Measurements from ENCODE around the gene NFIC. TPM values are rescaled to one million over a fixed set of nuclear protein-coding genes. Genes with fewer than 3 reads are reported as not detected.

NFIC gene
- polyA plus RNA-seq, 2 of the 4 experiments (the other 2 are of a cell fraction): 2.6 to 34.9 TPM

DNA sequence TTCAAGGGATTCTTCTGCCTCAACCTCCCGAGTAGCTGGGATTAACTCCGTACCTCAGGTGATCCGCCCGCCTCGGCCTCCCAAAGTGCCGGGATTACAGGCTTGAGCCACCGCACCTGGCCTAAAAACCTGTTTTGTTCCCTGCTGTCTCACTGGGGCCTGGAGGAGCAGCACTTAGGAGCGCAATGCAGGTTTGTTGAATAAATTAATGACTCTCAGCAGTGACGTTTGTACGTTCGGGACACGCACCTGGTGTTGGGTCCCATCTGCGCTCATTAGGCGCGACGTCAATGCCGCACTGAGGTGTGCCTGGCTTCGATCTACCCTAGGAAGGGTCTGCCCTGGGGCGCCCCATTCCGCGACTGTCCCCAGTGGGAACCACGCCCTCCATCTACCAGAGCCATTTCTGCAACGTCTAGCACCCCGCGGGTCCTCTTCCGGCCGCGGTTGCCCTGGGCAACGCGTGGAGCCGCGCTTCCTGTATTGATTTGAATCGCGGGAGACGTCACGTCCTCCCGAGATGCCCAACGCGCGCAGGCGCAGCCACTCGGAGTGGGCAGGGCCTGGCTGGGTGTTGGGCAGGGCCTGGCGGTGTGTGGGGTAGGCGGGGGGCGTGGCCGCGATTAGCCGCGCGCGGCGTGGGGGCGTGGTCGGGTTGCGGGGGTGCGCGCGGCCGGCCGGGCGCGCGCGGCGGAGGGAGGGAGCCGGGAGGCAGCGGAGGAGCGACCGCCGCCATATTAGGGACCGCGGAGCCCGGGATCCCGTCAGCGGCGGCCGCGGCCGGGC lies 139.4 kb downstream of the NFIC start, which contains the start of gene FZR1 (continued):
- TF ChIP-seq, protein P1, sequence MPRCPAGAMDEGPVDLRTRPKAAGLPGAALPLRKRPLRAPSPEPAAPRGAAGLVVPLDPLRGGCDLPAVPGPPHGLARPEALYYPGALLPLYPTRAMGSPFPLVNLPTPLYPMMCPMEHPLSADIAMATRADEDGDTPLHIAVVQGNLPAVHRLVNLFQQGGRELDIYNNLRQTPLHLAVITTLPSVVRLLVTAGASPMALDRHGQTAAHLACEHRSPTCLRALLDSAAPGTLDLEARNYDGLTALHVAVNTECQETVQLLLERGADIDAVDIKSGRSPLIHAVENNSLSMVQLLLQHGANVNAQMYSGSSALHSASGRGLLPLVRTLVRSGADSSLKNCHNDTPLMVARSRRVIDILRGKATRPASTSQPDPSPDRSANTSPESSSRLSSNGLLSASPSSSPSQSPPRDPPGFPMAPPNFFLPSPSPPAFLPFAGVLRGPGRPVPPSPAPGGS (IDR thresholded peaks at IDR 0.05): no peak; the same call in 2 of the 3 replicates
- TF ChIP-seq HOXB13 (CRISPR knock-in tag; IDR thresholded peaks at IDR 0.05; ENCODE audit: low read depth) (no peak), HOXA7 (CRISPR knock-in tag; IDR thresholded peaks at IDR 0.05) (no peak), RCOR1 (IDR thresholded peaks at IDR 0.05; ENCODE audit: low read depth, low read length) (no peak), KDM5A (IDR thresholded peaks at IDR 0.05) (no peak), ZNF302 (CRISPR knock-in tag; IDR thresholded peaks at IDR 0.05) (no peak), JUNB (IDR thresholded peaks at IDR 0.05) (no peak), ESRRA (IDR thresholded peaks at IDR 0.05; ENCODE audit: borderline replicate concordance, low read length) (no peak), CHD4 (IDR thresholded peaks at IDR 0.05; ENCODE audit: borderline replicate concordance) (no peak), EP300 (IDR thresholded peaks at IDR 0.05) (no peak; a peak in 1 of 5 replicates), RFX5 (IDR thresholded peaks at IDR 0.05) (peak; percentile 44; the same call in 1 of the 2 replicates), FOSL2 (IDR thresholded peaks at IDR 0.05) (no peak), FOSL2 (CRISPR knock-in tag; IDR thresholded peaks at IDR 0.05) (no peak), CEBPB (IDR thresholded peaks at IDR 0.05) (no peak), PHF8 (IDR thresholded peaks at IDR 0.05; ENCODE audit: borderline replicate concordance, low read depth) (peak; percentile 60; the same call in 1 of the 2 replicates), SMC3 (IDR thresholded peaks at IDR 0.05) (no peak), SREBF2 (IDR thresholded peaks at IDR 0.05) (no peak), BHLHE40 (IDR thresholded peaks at IDR 0.05; ENCODE audit: low read depth, low read length) (no peak)
- TF ChIP-seq, protein P2, sequence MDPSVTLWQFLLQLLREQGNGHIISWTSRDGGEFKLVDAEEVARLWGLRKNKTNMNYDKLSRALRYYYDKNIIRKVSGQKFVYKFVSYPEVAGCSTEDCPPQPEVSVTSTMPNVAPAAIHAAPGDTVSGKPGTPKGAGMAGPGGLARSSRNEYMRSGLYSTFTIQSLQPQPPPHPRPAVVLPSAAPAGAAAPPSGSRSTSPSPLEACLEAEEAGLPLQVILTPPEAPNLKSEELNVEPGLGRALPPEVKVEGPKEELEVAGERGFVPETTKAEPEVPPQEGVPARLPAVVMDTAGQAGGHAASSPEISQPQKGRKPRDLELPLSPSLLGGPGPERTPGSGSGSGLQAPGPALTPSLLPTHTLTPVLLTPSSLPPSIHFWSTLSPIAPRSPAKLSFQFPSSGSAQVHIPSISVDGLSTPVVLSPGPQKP (IDR thresholded peaks at IDR 0.05; ENCODE audit: low read depth, low read length): no peak
- TF ChIP-seq, protein P3, sequence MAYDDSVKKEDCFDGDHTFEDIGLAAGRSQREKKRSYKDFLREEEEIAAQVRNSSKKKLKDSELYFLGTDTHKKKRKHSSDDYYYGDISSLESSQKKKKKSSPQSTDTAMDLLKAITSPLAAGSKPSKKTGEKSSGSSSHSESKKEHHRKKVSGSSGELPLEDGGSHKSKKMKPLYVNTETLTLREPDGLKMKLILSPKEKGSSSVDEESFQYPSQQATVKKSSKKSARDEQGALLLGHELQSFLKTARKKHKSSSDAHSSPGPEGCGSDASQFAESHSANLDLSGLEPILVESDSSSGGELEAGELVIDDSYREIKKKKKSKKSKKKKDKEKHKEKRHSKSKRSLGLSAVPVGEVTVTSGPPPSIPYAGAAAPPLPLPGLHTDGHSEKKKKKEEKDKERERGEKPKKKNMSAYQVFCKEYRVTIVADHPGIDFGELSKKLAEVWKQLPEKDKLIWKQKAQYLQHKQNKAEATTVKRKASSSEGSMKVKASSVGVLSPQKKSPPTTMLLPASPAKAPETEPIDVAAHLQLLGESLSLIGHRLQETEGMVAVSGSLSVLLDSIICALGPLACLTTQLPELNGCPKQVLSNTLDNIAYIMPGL (CRISPR knock-in tag; IDR thresholded peaks at IDR 0.05; ENCODE audit: borderline replicate concordance): no peak
- TF ChIP-seq, protein P4, sequence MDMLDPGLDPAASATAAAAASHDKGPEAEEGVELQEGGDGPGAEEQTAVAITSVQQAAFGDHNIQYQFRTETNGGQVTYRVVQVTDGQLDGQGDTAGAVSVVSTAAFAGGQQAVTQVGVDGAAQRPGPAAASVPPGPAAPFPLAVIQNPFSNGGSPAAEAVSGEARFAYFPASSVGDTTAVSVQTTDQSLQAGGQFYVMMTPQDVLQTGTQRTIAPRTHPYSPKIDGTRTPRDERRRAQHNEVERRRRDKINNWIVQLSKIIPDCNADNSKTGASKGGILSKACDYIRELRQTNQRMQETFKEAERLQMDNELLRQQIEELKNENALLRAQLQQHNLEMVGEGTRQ (IDR thresholded peaks at IDR 0.05): no peak

All from A549 (cell line).